Measurements from ENCODE around the gene PEX11G.
A peak's percentile ranks its signal among the peaks of the same experiment; 100 is the strongest.
"Not testable (repeated sequence)": the region's sequence is repeated elsewhere in the genome, so short reads cannot be mapped to it uniquely, and the experiment has no call there.

PEX11G gene

GRCh38 chr19:7458675-7459074 is 30.2 kb downstream of the PEX11G start:
- Histone ChIP-seq H3K27me3 (replicated peaks in 2 of 5; ENCODE audit: control insufficient read depth in 4 of 5, insufficient read depth in 5 of 5, low read length in 4 of 5) (no peaks in the 10 kb centered on the region), H3K36me3 (ENCODE audit: control insufficient read depth in 4 of 4, insufficient read depth in 4 of 4, low read length in 3 of 4) (peaks cover 39 to 85% (median 66%) of the 10 kb centered on the region in 4 experiments), H3K4me3 (ENCODE audit: control insufficient read depth in 1 of 7, extremely low read depth in 1 of 7, insufficient read depth in 4 of 7, low read depth in 2 of 7, low read length in 6 of 7) (no peak overlapping the region), H3K4me1 (ENCODE audit: control extremely low read depth in 1 of 4, control insufficient read depth in 4 of 4, insufficient read depth in 4 of 4, low read length in 3 of 4) (no peaks in the 10 kb centered on the region), H3K27ac (ENCODE audit: insufficient read depth in 1 of 2, low read depth in 1 of 2, low read length in 2 of 2, poor library complexity in 1 of 2, severe bottlenecking in 2 of 2) (no peak overlapping the region), H3K9me3 (ENCODE audit: control extremely low read depth in 1 of 5, control insufficient read depth in 4 of 5, insufficient read depth in 2 of 5, low read depth in 1 of 5, low read length in 4 of 5) (peaks cover 0 to 26% (median 13%) of the 10 kb centered on the region in 5 experiments)
- WGBS (ENCODE audit: insufficient coverage) = 94% methylated on average over 6 of the region's 9 CpGs
- CTCF ChIA-PET = no interaction called here
- POLR2A ChIA-PET = no interaction called here
- DNase-seq = no peak

GRCh38 chr19:7456964-7457541 is 31.8 kb downstream of the PEX11G start:
- POLR2A ChIA-PET = interaction anchor here (0.6 kb wide), 1 partner anchor 356 kb away, joined by 3 read pairs; no protein-coding TSS in a partner anchor

GRCh38 chr19:7455600-7456296 is 33.1 kb downstream of the PEX11G start:
- peaks cover 0 to 29% (median 18%) of the 10 kb centered on the region in 5 experiments for H3K9me3 ChIP-seq (ENCODE audit: control extremely low read depth in 1 of 5, control insufficient read depth in 4 of 5, insufficient read depth in 2 of 5, low read depth in 1 of 5, low read length in 4 of 5)
- no peaks in the 10 kb centered on the region for H3K27me3 ChIP-seq (replicated peaks in 2 of 5; ENCODE audit: control insufficient read depth in 4 of 5, insufficient read depth in 5 of 5, low read length in 4 of 5)
- no peak overlapping the region for H3K27ac ChIP-seq (ENCODE audit: insufficient read depth in 1 of 2, low read depth in 1 of 2, low read length in 2 of 2, poor library complexity in 1 of 2, severe bottlenecking in 2 of 2)
- ChIA-PET POLR2A (no interaction called here), CTCF (no interaction called here)
- peaks cover 35 to 86% (median 62%) of the 10 kb centered on the region in 4 experiments for H3K36me3 ChIP-seq (ENCODE audit: control insufficient read depth in 4 of 4, insufficient read depth in 4 of 4, low read length in 3 of 4)
- no peak for DNase-seq
- 95% methylated on average over 14 of the region's 14 CpGs for WGBS (ENCODE audit: insufficient coverage)
- H3K4me1 ChIP-seq (ENCODE audit: control extremely low read depth in 1 of 4, control insufficient read depth in 4 of 4, insufficient read depth in 4 of 4, low read length in 3 of 4) = no peaks in the 10 kb centered on the region
- H3K4me3 ChIP-seq (ENCODE audit: control insufficient read depth in 1 of 7, extremely low read depth in 1 of 7, insufficient read depth in 4 of 7, low read depth in 2 of 7, low read length in 6 of 7) = no peak overlapping the region

More at GRCh38 chr19:7456964-7457541, 31.8 kb downstream of the PEX11G start:
- Histone ChIP-seq H3K4me1 (ENCODE audit: control extremely low read depth in 1 of 4, control insufficient read depth in 4 of 4, insufficient read depth in 4 of 4, low read length in 3 of 4) (no peaks in the 10 kb centered on the region), H3K4me3 (ENCODE audit: control insufficient read depth in 1 of 7, extremely low read depth in 1 of 7, insufficient read depth in 4 of 7, low read depth in 2 of 7, low read length in 6 of 7) (no peak overlapping the region), H3K27me3 (replicated peaks in 2 of 5; ENCODE audit: control insufficient read depth in 4 of 5, insufficient read depth in 5 of 5, low read length in 4 of 5) (no peaks in the 10 kb centered on the region), H3K9me3 (ENCODE audit: control extremely low read depth in 1 of 5, control insufficient read depth in 4 of 5, insufficient read depth in 2 of 5, low read depth in 1 of 5, low read length in 4 of 5) (peaks cover 0 to 28% (median 18%) of the 10 kb centered on the region in 5 experiments), H3K27ac (ENCODE audit: insufficient read depth in 1 of 2, low read depth in 1 of 2, low read length in 2 of 2, poor library complexity in 1 of 2, severe bottlenecking in 2 of 2) (no peak overlapping the region), H3K36me3 (ENCODE audit: control insufficient read depth in 4 of 4, insufficient read depth in 4 of 4, low read length in 3 of 4) (peaks cover 38 to 81% (median 63%) of the 10 kb centered on the region in 4 experiments)
- no peak for DNase-seq
- 100% methylated on average over 5 of the region's 11 CpGs for WGBS (ENCODE audit: insufficient coverage)
- CTCF ChIA-PET = no interaction called here

- POLR2A ChIA-PET = no interaction called here
- H3K36me3 ChIP-seq (ENCODE audit: control insufficient read depth in 4 of 4, insufficient read depth in 4 of 4, low read length in 3 of 4) = peaks cover 35 to 88% (median 65%) of the 10 kb centered on the region in 4 experiments
These were observed 33.8 kb downstream of the PEX11G start for GRCh38 chr19:7454998-7455397.

GRCh38 chr19:7450243-7451223 is 38.3 kb downstream of the PEX11G start:
- ChIA-PET POLR2A (no interaction called here), CTCF (no interaction called here)
- Histone ChIP-seq H3K4me1 (ENCODE audit: control extremely low read depth in 1 of 4, control insufficient read depth in 4 of 4, insufficient read depth in 4 of 4, low read length in 3 of 4) (no peaks in the 10 kb centered on the region), H3K9me3 (ENCODE audit: control extremely low read depth in 1 of 5, control insufficient read depth in 4 of 5, insufficient read depth in 2 of 5, low read depth in 1 of 5, low read length in 4 of 5) (peaks cover 0 to 28% (median 18%) of the 10 kb centered on the region in 5 experiments), H3K27ac (ENCODE audit: insufficient read depth in 1 of 2, low read depth in 1 of 2, low read length in 2 of 2, poor library complexity in 1 of 2, severe bottlenecking in 2 of 2) (no peak overlapping the region), H3K36me3 (ENCODE audit: control insufficient read depth in 4 of 4, insufficient read depth in 4 of 4, low read length in 3 of 4) (peaks cover 29 to 86% (median 60%) of the 10 kb centered on the region in 4 experiments), H3K4me3 (ENCODE audit: control insufficient read depth in 1 of 7, extremely low read depth in 1 of 7, insufficient read depth in 4 of 7, low read depth in 2 of 7, low read length in 6 of 7) (no peak overlapping the region), H3K27me3 (replicated peaks in 2 of 5; ENCODE audit: control insufficient read depth in 4 of 5, insufficient read depth in 5 of 5, low read length in 4 of 5) (no peaks in the 10 kb centered on the region)
- DNase-seq = peak in 2 of 3 donors; percentile 50 to 65
- WGBS (ENCODE audit: insufficient coverage) = 87% methylated on average over 53 of the region's 53 CpGs

More at GRCh38 chr19:7454998-7455397, 33.8 kb downstream of the PEX11G start:
- H3K9me3 ChIP-seq (ENCODE audit: control extremely low read depth in 1 of 5, control insufficient read depth in 4 of 5, insufficient read depth in 2 of 5, low read depth in 1 of 5, low read length in 4 of 5) = peaks cover 0 to 36% (median 22%) of the 10 kb centered on the region in 5 experiments
- WGBS (ENCODE audit: insufficient coverage) = 98% methylated on average over 8 of the region's 8 CpGs
- CTCF ChIA-PET = no interaction called here
- DNase-seq = no peak
- H3K27ac ChIP-seq (ENCODE audit: insufficient read depth in 1 of 2, low read depth in 1 of 2, low read length in 2 of 2, poor library complexity in 1 of 2, severe bottlenecking in 2 of 2) = no peak overlapping the region
- H3K27me3 ChIP-seq (replicated peaks in 2 of 5; ENCODE audit: control insufficient read depth in 4 of 5, insufficient read depth in 5 of 5, low read length in 4 of 5) = no peaks in the 10 kb centered on the region
- no peak overlapping the region for H3K4me3 ChIP-seq (ENCODE audit: control insufficient read depth in 1 of 7, extremely low read depth in 1 of 7, insufficient read depth in 4 of 7, low read depth in 2 of 7, low read length in 6 of 7)
- no peaks in the 10 kb centered on the region for H3K4me1 ChIP-seq (ENCODE audit: control extremely low read depth in 1 of 4, control insufficient read depth in 4 of 4, insufficient read depth in 4 of 4, low read length in 3 of 4)

- peaks cover 26 to 85% (median 56%) of the 10 kb centered on the region in 4 experiments for H3K36me3 ChIP-seq (ENCODE audit: control insufficient read depth in 4 of 4, insufficient read depth in 4 of 4, low read length in 3 of 4)
These were observed 39.3 kb downstream of the PEX11G start for GRCh38 chr19:7449391-7450070.

More at GRCh38 chr19:7449391-7450070, 39.3 kb downstream of the PEX11G start:
- POLR2A ChIA-PET; DNase-seq; H3K4me1 ChIP-seq (ENCODE audit: control extremely low read depth in 1 of 4, control insufficient read depth in 4 of 4, insufficient read depth in 4 of 4, low read length in 3 of 4); H3K4me3 ChIP-seq (ENCODE audit: control insufficient read depth in 1 of 7, extremely low read depth in 1 of 7, insufficient read depth in 4 of 7, low read depth in 2 of 7, low read length in 6 of 7); CTCF ChIA-PET; H3K27me3 ChIP-seq (replicated peaks in 2 of 5; ENCODE audit: control insufficient read depth in 4 of 5, insufficient read depth in 5 of 5, low read length in 4 of 5); H3K27ac ChIP-seq (ENCODE audit: insufficient read depth in 1 of 2, low read depth in 1 of 2, low read length in 2 of 2, poor library complexity in 1 of 2, severe bottlenecking in 2 of 2): not testable (repeated sequence)
- 97% methylated on average over 4 of the region's 6 CpGs for WGBS (ENCODE audit: insufficient coverage)
- peaks cover 0 to 18% (median 14%) of the 10 kb centered on the region in 5 experiments for H3K9me3 ChIP-seq (ENCODE audit: control extremely low read depth in 1 of 5, control insufficient read depth in 4 of 5, insufficient read depth in 2 of 5, low read depth in 1 of 5, low read length in 4 of 5)

All from common myeloid progenitor, CD34-positive (primary cell).